ENCODE results near the gene ZNF398.

ZNF398 gene

GRCh38 chr7:149181450-149181790 is 34.2 kb downstream of the ZNF398 start:
- Histone ChIP-seq H3K27me3 (ENCODE audit: control insufficient read depth in 1 of 2, insufficient read depth in 1 of 2, low read length in 2 of 2) (no peaks in the 10 kb centered on the region), H4K8ac (ENCODE audit: low read length) (no peak overlapping the region), H3K4ac (ENCODE audit: low read depth in 1 of 2, low read length in 2 of 2) (no peak overlapping the region), H3K23ac (ENCODE audit: low read length in 2 of 2) (no peak overlapping the region), H4K91ac (ENCODE audit: low read length) (no peak overlapping the region), H3K4me1 (ENCODE audit: control insufficient read depth, insufficient read depth, low read depth, low read length) (peaks cover 1% of the 10 kb centered on the region), H2AK5ac (ENCODE audit: low read length, severe bottlenecking) (no peak overlapping the region), H2AFZ (ENCODE audit: low read depth, low read length) (no peak overlapping the region), H3K79me1 (replicated peaks; ENCODE audit: low read length, poor library complexity, severe bottlenecking) (peaks cover 9% of the 10 kb centered on the region), H3K9me3 (ENCODE audit: control insufficient read depth, low read length) (no peaks in the 10 kb centered on the region), H3K14ac (ENCODE audit: low read length in 2 of 2) (no peak overlapping the region), H2BK15ac (ENCODE audit: low read depth, poor library complexity, severe bottlenecking) (no peak overlapping the region), H3K36me3 (ENCODE audit: control insufficient read depth in 1 of 2, insufficient read depth in 2 of 2, low read depth in 1 of 2, low read length in 2 of 2) (peaks cover 17 to 62% of the 10 kb centered on the region in 2 experiments), H3K4me2 (ENCODE audit: low read length, poor library complexity, severe bottlenecking) (no peak overlapping the region), H3K9ac (ENCODE audit: low read length) (no peak overlapping the region), H3K4me3 (ENCODE audit: insufficient read depth in 1 of 2, low read depth in 1 of 2, low read length in 2 of 2) (no peak overlapping the region), H2BK12ac (ENCODE audit: low read length in 2 of 2) (no peak overlapping the region), H3K18ac (ENCODE audit: low read depth in 1 of 2, low read length in 2 of 2) (no peak overlapping the region), H2BK120ac (ENCODE audit: low read depth, low read length) (no peak overlapping the region), H3K27ac (ENCODE audit: low read length, poor library complexity, severe bottlenecking) (no peak overlapping the region), H2BK5ac (ENCODE audit: low read depth, low read length, poor library complexity, severe bottlenecking) (no peak overlapping the region)
- no peak for DNase-seq

GRCh38 chr7:149184274-149184673 is 37.0 kb downstream of the ZNF398 start:
- H2BK5ac ChIP-seq (ENCODE audit: low read depth, low read length, poor library complexity, severe bottlenecking): no peak overlapping the region
- H3K4me2 ChIP-seq (ENCODE audit: low read length, poor library complexity, severe bottlenecking): no peak overlapping the region
- H3K36me3 ChIP-seq (ENCODE audit: control insufficient read depth in 1 of 2, insufficient read depth in 2 of 2, low read depth in 1 of 2, low read length in 2 of 2): peaks cover 8 to 36% of the 10 kb centered on the region in 2 experiments
- peaks cover 0 to 4% of the 10 kb centered on the region in 2 experiments for H3K27me3 ChIP-seq (ENCODE audit: control insufficient read depth in 1 of 2, insufficient read depth in 1 of 2, low read length in 2 of 2)
- peaks cover 1% of the 10 kb centered on the region for H3K4me1 ChIP-seq (ENCODE audit: control insufficient read depth, insufficient read depth, low read depth, low read length)
- H2BK120ac ChIP-seq (ENCODE audit: low read depth, low read length): no peak overlapping the region
- H3K9ac ChIP-seq (ENCODE audit: low read length): no peak overlapping the region
- no peak overlapping the region for H3K23ac ChIP-seq (ENCODE audit: low read length in 2 of 2)
- no peak overlapping the region for H2AK5ac ChIP-seq (ENCODE audit: low read length, severe bottlenecking)
- no peak overlapping the region for H2BK15ac ChIP-seq (ENCODE audit: low read depth, poor library complexity, severe bottlenecking)
- H3K4ac ChIP-seq (ENCODE audit: low read depth in 1 of 2, low read length in 2 of 2): no peak overlapping the region
- no peak overlapping the region for H3K27ac ChIP-seq (ENCODE audit: low read length, poor library complexity, severe bottlenecking)
- H4K91ac ChIP-seq (ENCODE audit: low read length): no peak overlapping the region
- H3K79me1 ChIP-seq (replicated peaks; ENCODE audit: low read length, poor library complexity, severe bottlenecking): peaks cover 5% of the 10 kb centered on the region
- WGBS: 98% methylated on average over 4 of the region's 6 CpGs
- no peaks in the 10 kb centered on the region for H3K9me3 ChIP-seq (ENCODE audit: control insufficient read depth, low read length)
- H3K18ac ChIP-seq (ENCODE audit: low read depth in 1 of 2, low read length in 2 of 2): no peak overlapping the region
- H2BK12ac ChIP-seq (ENCODE audit: low read length in 2 of 2): no peak overlapping the region
- no peak overlapping the region for H3K14ac ChIP-seq (ENCODE audit: low read length in 2 of 2)
- DNase-seq: no peak
- no peak overlapping the region for H3K4me3 ChIP-seq (ENCODE audit: insufficient read depth in 1 of 2, low read depth in 1 of 2, low read length in 2 of 2)
- H4K8ac ChIP-seq (ENCODE audit: low read length): no peak overlapping the region
- no peak overlapping the region for H2AFZ ChIP-seq (ENCODE audit: low read depth, low read length)

GRCh38 chr7:149188213-149188612 is 41.0 kb downstream of the ZNF398 start:
- Histone ChIP-seq H2BK12ac (ENCODE audit: low read length in 2 of 2) (no peak overlapping the region), H3K9me3 (ENCODE audit: control insufficient read depth, low read length) (no peaks in the 10 kb centered on the region), H3K27ac (ENCODE audit: low read length, poor library complexity, severe bottlenecking) (no peak overlapping the region), H3K18ac (ENCODE audit: low read depth in 1 of 2, low read length in 2 of 2) (no peak overlapping the region), H3K79me1 (replicated peaks; ENCODE audit: low read length, poor library complexity, severe bottlenecking) (no peaks in the 10 kb centered on the region), H3K23ac (ENCODE audit: low read length in 2 of 2) (no peak overlapping the region), H4K91ac (ENCODE audit: low read length) (no peak overlapping the region), H3K4me1 (ENCODE audit: control insufficient read depth, insufficient read depth, low read depth, low read length) (no peaks in the 10 kb centered on the region), H3K36me3 (ENCODE audit: control insufficient read depth in 1 of 2, insufficient read depth in 2 of 2, low read depth in 1 of 2, low read length in 2 of 2) (peaks cover 0 to 4% of the 10 kb centered on the region in 2 experiments), H2BK15ac (ENCODE audit: low read depth, poor library complexity, severe bottlenecking) (no peak overlapping the region), H4K8ac (ENCODE audit: low read length) (no peak overlapping the region), H3K4me2 (ENCODE audit: low read length, poor library complexity, severe bottlenecking) (no peak overlapping the region), H2AFZ (ENCODE audit: low read depth, low read length) (no peak overlapping the region), H2AK5ac (ENCODE audit: low read length, severe bottlenecking) (no peak overlapping the region), H3K14ac (ENCODE audit: low read length in 2 of 2) (no peak overlapping the region), H2BK5ac (ENCODE audit: low read depth, low read length, poor library complexity, severe bottlenecking) (no peak overlapping the region), H2BK120ac (ENCODE audit: low read depth, low read length) (no peak overlapping the region), H3K9ac (ENCODE audit: low read length) (no peak overlapping the region), H3K4ac (ENCODE audit: low read depth in 1 of 2, low read length in 2 of 2) (no peak overlapping the region), H3K27me3 (ENCODE audit: control insufficient read depth in 1 of 2, insufficient read depth in 1 of 2, low read length in 2 of 2) (peaks cover 0 to 4% of the 10 kb centered on the region in 2 experiments), H3K4me3 (ENCODE audit: insufficient read depth in 1 of 2, low read depth in 1 of 2, low read length in 2 of 2) (no peak overlapping the region)
- 82% methylated on average over 2 of the region's 2 CpGs for WGBS
- no peak for DNase-seq

- no peak overlapping the region for H3K4me2 ChIP-seq (ENCODE audit: low read length, poor library complexity, severe bottlenecking)
- H3K27me3 ChIP-seq (ENCODE audit: control insufficient read depth in 1 of 2, insufficient read depth in 1 of 2, low read length in 2 of 2): peaks cover 0 to 4% of the 10 kb centered on the region in 2 experiments
- peaks cover 0 to under 1% of the 10 kb centered on the region in 2 experiments for H3K36me3 ChIP-seq (ENCODE audit: control insufficient read depth in 1 of 2, insufficient read depth in 2 of 2, low read depth in 1 of 2, low read length in 2 of 2)
- no peaks in the 10 kb centered on the region for H3K4me1 ChIP-seq (ENCODE audit: control insufficient read depth, insufficient read depth, low read depth, low read length)
- H3K27ac ChIP-seq (ENCODE audit: low read length, poor library complexity, severe bottlenecking): no peak overlapping the region
- H2BK5ac ChIP-seq (ENCODE audit: low read depth, low read length, poor library complexity, severe bottlenecking): no peak overlapping the region
- H4K8ac ChIP-seq (ENCODE audit: low read length): no peak overlapping the region
- H2AK5ac ChIP-seq (ENCODE audit: low read length, severe bottlenecking): no peak overlapping the region
- H3K9ac ChIP-seq (ENCODE audit: low read length): no peak overlapping the region
- no peak overlapping the region for H3K4ac ChIP-seq (ENCODE audit: low read depth in 1 of 2, low read length in 2 of 2)
- no peaks in the 10 kb centered on the region for H3K79me1 ChIP-seq (replicated peaks; ENCODE audit: low read length, poor library complexity, severe bottlenecking)
- H2BK12ac ChIP-seq (ENCODE audit: low read length in 2 of 2): no peak overlapping the region
- H3K9me3 ChIP-seq (ENCODE audit: control insufficient read depth, low read length): no peaks in the 10 kb centered on the region
- no peak overlapping the region for H2BK15ac ChIP-seq (ENCODE audit: low read depth, poor library complexity, severe bottlenecking)
- no peak overlapping the region for H4K91ac ChIP-seq (ENCODE audit: low read length)
- H2AFZ ChIP-seq (ENCODE audit: low read depth, low read length): no peak overlapping the region
- H3K14ac ChIP-seq (ENCODE audit: low read length in 2 of 2): no peak overlapping the region
- no peak overlapping the region for H3K18ac ChIP-seq (ENCODE audit: low read depth in 1 of 2, low read length in 2 of 2)
- WGBS: 67% methylated on average over 8 of the region's 12 CpGs
- H3K23ac ChIP-seq (ENCODE audit: low read length in 2 of 2): no peak overlapping the region
- DNase-seq: no peak
- H2BK120ac ChIP-seq (ENCODE audit: low read depth, low read length): no peak overlapping the region
- no peak overlapping the region for H3K4me3 ChIP-seq (ENCODE audit: insufficient read depth in 1 of 2, low read depth in 1 of 2, low read length in 2 of 2)
Measured at GRCh38 chr7:149188637-149189259, 41.5 kb downstream of the ZNF398 start.

Measured in mesenchymal stem cell (in vitro differentiated cells and primary cell).